PC-9 (cell line): ENCODE measurements around the gene MORN5. TPM values are rescaled to one million over a fixed set of nuclear protein-coding genes. Genes with fewer than 3 reads are reported as not detected.

Experiments used
- BruUV-seq: library from RNA; stranded (reverse); fragments of 400-500 nt; replicated peaks from 2 replicates; lab custom pipeline; 2021; lab: Mats Ljungman, UMichigan
- CTCF ChIA-PET: fragments of 300-600 bp; sonication (Branson Sonifier 250); formaldehyde crosslinking; loops from one replicate; lab custom pipeline; 2022; ENCODE audit warnings: antibody characterized with exemption; lab: Charles Lee
- POLR2A ChIA-PET: fragments of 300-600 bp; sonication (Branson Sonifier 250); formaldehyde crosslinking; loops from one replicate; lab custom pipeline; 2022; ENCODE audit warnings: antibody characterized with exemption; ENCODE audit not compliant: unreplicated experiment; lab: Charles Lee
- DNase-seq, 2 experiments: peaks; one replicate each; pipeline versions ENCODE4 v3.0.0 to v3.0.0-alpha.2; 2015 to 2022; ENCODE audit warnings: mixed read lengths in 1 of 2
- H2AFZ ChIP-seq: fragments of 200-600 bp; sonication (generic); 2 replicates; pipeline ENCODE4 v1.8.1; 2017; ENCODE audit warnings: antibody characterized with exemption
- H3F3A ChIP-seq: fragments of 200-600 bp; sonication (generic); 2 replicates; pipeline ENCODE4 v1.8.1; 2017; ENCODE audit warnings: antibody characterized with exemption, mild to moderate bottlenecking, low read depth; ENCODE audit not compliant: insufficient read depth
- H3K27ac ChIP-seq: fragments of 200-600 bp; sonication (generic); 2 replicates; pipeline ENCODE4 v1.6.1; 2016; ENCODE audit warnings: mixed run types
- H3K27me3 ChIP-seq: fragments of 200-600 bp; sonication (generic); 2 replicates; pipeline ENCODE4 v1.6.1; 2016; ENCODE audit warnings: low read depth, mixed run types; ENCODE audit not compliant: insufficient read depth
- H3K36me3 ChIP-seq: fragments of 200-600 bp; sonication (generic); 2 replicates; pipeline ENCODE4 v1.6.1; 2016; ENCODE audit warnings: low read depth, mixed run types
- H3K4me1 ChIP-seq: fragments of 200-600 bp; sonication (generic); replicated peaks from 2 replicates; pipeline ENCODE4 v1.6.1; 2016; ENCODE audit warnings: mixed run types; ENCODE audit not compliant: insufficient read depth
- H3K4me2 ChIP-seq: fragments of 200-600 bp; sonication (generic); 2 replicates; pipeline ENCODE4 v1.6.1; 2017; ENCODE audit warnings: mixed run types
- H3K4me3 ChIP-seq: fragments of 200-600 bp; sonication (generic); 2 replicates; pipeline ENCODE4 v1.6.1; 2016; ENCODE audit warnings: mixed run types
- H3K79me2 ChIP-seq: fragments of 200-600 bp; sonication (generic); 2 replicates; pipeline ENCODE4 v1.6.1; 2017; ENCODE audit warnings: low read depth, mixed run types
- H3K9me2 ChIP-seq: fragments of 200-600 bp; sonication (generic); 2 replicates; pipeline ENCODE4 v1.8.1; 2017; ENCODE audit warnings: mild to moderate bottlenecking; ENCODE audit not compliant: insufficient read depth
- H3K9me3 ChIP-seq: fragments of 200-600 bp; sonication (generic); 2 replicates; pipeline ENCODE4 v1.8.1; 2016; ENCODE audit warnings: low read depth; ENCODE audit not compliant: insufficient read depth
- H4K20me1 ChIP-seq: fragments of 200-600 bp; sonication (generic); 2 replicates; pipeline ENCODE4 v1.8.1; 2017; ENCODE audit not compliant: insufficient read depth
- CTCF ChIP-seq: fragments of 200-600 bp; sonication (generic); conservative IDR thresholded peaks from 2 replicates; pipeline ENCODE4 v1.6.1; 2017; ENCODE audit warnings: mixed run types, antibody characterized with exemption, mild to moderate bottlenecking, moderate library complexity
- EZH2 ChIP-seq: fragments of 200-600 bp; sonication (generic); IDR thresholded peaks from 2 replicates; pipeline ENCODE4 v1.8.0; 2017; ENCODE audit warnings: antibody characterized with exemption, low read depth
- intact Hi-C: fragments of 100-400 bp; cut with micrococcal nuclease; formaldehyde crosslinking; loops from one replicate; pipeline ENCODE4 v1.10.0; 2022; ENCODE audit not compliant: unreplicated experiment
- total RNA-seq: library from RNA; stranded (reverse); gene quantifications from 2 replicates; pipeline ENCODE4 v1.2.3, GENCODE V29; 2021

The MORN5 gene
- total RNA-seq, 1 experiment from 2014 or later, result not detected

- no TSS peak for BruUV-seq
- ChIA-PET CTCF (no interaction called here), POLR2A (no interaction called here)
- Histone ChIP-seq H3K27me3 (peaks cover 3% of the 10 kb centered on the region; the same call in 1 of the 2 replicates), H3F3A (no peaks in the 10 kb centered on the region), H3K9me3 (no peaks in the 10 kb centered on the region), H3K36me3 (no peaks in the 10 kb centered on the region), H3K79me2 (no peaks in the 10 kb centered on the region), H4K20me1 (no peaks in the 10 kb centered on the region), H3K4me2 (no peak overlapping the region), H3K4me3 (no peak overlapping the region), H3K27ac (no peak overlapping the region), H2AFZ (no peak overlapping the region), H3K9me2 (no peaks in the 10 kb centered on the region), H3K4me1 (no peaks in the 10 kb centered on the region)
- DNase-seq, result no peak
- intact Hi-C loops, result no loop called here
- no peak for TF ChIP-seq EZH2
- no peak for TF ChIP-seq CTCF
Observed at GRCh38 chr9:122223435-122223834, 63.7 kb downstream of the MORN5 start.

- intact Hi-C loops, result no loop called here
- no peak overlapping the region for H3K4me2 ChIP-seq
- CTCF ChIA-PET, result no interaction called here
Observed at GRCh38 chr9:122225312-122226141, 65.8 kb downstream of the MORN5 start.

GRCh38 chr9:122226142-122226757 lies 66.5 kb downstream of the MORN5 start:
- ChIA-PET CTCF (no interaction called here), POLR2A (no interaction called here)
- DNase-seq, result no peak
- no peak for TF ChIP-seq EZH2
- TF ChIP-seq CTCF, result no peak
- H3F3A ChIP-seq, result no peaks in the 10 kb centered on the region
- H2AFZ ChIP-seq, result no peak overlapping the region
- no peak overlapping the region for H3K4me2 ChIP-seq
- peaks cover 27% of the 10 kb centered on the region for H3K27me3 ChIP-seq
- H3K36me3 ChIP-seq, result no peaks in the 10 kb centered on the region
- H3K9me2 ChIP-seq, result no peaks in the 10 kb centered on the region
- intact Hi-C loops, result no loop called here
- no peaks in the 10 kb centered on the region for H3K79me2 ChIP-seq
- BruUV-seq, result no TSS peak
- no peak overlapping the region for H3K4me3 ChIP-seq
- H3K4me1 ChIP-seq, result no peaks in the 10 kb centered on the region
- H3K9me3 ChIP-seq, result no peaks in the 10 kb centered on the region
- H3K27ac ChIP-seq, result no peak overlapping the region
- no peaks in the 10 kb centered on the region for H4K20me1 ChIP-seq

More at GRCh38 chr9:122225312-122226141, 65.8 kb downstream of the MORN5 start:
- H2AFZ ChIP-seq, result no peak overlapping the region
- no peaks in the 10 kb centered on the region for H3K36me3 ChIP-seq
- H4K20me1 ChIP-seq, result no peaks in the 10 kb centered on the region
- no TSS peak for BruUV-seq
- H3K27me3 ChIP-seq, result peaks cover 20% of the 10 kb centered on the region
- no peaks in the 10 kb centered on the region for H3K9me2 ChIP-seq
- H3K4me3 ChIP-seq, result no peak overlapping the region
- H3K4me1 ChIP-seq, result no peaks in the 10 kb centered on the region
- no peaks in the 10 kb centered on the region for H3K9me3 ChIP-seq
- H3K27ac ChIP-seq, result no peak overlapping the region
- no peak for DNase-seq
- H3K79me2 ChIP-seq, result no peaks in the 10 kb centered on the region
- POLR2A ChIA-PET, result no interaction called here
- H3F3A ChIP-seq, result no peaks in the 10 kb centered on the region
- TF ChIP-seq EZH2 (no peak), CTCF (no peak)
